Sigmoid colon (tissue), 4 donors: ENCODE results near the gene AKR1B15.

Source experiments
- EP300 ChIP-seq, 4 donors: sonication (generic); formaldehyde crosslinking; IDR thresholded peaks; one replicate each; pipeline ENCODE4 v1.6.1; 2017; ENCODE audit warnings: antibody characterized with exemption in 4 of 4
- POLR2A ChIP-seq, 2 donors: fragments of 450-650 bp; IDR thresholded peaks; one replicate each; pipeline ENCODE4 v1.6.1; 2016; ENCODE audit warnings: antibody characterized with exemption in 2 of 2, mild to moderate bottlenecking in 2 of 2, moderate library complexity in 2 of 2
- TF ChIP-seq, protein P1 (sequence below), 4 experiments: fragments of 450-650 bp in 3 of 4; fragments of 200-600 bp in 1 of 4; IDR thresholded peaks; one replicate each; pipeline ENCODE4 v1.5.1; 2016 to 2019; ENCODE audit warnings: antibody characterized with exemption in 4 of 4, mild to moderate bottlenecking in 3 of 4, moderate library complexity in 2 of 4

DNA sequence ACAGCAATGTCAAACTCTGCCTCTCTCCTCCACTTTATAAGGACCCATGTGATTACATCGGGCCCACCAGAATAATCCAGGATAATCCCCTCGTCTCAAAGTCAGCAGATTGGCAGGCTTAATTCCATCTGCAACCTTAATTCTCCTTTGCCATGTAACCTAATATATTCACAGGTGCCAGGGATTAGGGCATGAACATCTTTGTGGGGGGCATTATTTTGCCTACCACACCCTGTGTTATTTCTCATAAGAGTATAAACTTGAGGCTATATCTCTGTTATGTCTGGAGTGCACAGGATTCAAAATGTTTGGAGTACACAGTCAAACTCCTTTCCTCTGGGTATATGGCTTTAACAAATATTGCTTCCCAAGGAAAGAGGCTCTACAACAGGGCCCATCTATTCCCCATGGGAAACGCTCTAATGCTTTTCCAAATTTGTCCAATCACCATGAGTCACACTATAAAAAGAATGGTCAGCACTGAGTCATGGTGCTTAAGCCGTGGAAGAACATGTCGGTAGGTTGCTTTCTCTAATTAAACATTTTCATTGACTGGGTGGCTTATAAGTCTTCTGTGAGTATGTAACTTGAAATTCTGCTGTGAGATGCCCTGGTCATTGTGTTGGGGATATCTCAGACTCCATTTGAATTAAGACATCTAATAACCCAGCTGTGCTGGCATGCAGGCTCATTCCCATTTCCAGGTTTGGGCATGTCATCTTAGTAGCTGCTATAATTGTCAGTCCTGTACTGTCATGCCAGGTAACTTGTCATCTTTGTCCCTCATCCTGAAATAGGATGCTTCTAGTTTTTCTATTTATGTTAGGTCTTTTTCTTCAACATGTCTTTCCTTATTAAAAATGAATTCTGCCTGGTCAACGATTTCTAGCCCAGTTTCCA is 33.1 kb upstream of the AKR1B15 start:
- TF ChIP-seq, protein P1, sequence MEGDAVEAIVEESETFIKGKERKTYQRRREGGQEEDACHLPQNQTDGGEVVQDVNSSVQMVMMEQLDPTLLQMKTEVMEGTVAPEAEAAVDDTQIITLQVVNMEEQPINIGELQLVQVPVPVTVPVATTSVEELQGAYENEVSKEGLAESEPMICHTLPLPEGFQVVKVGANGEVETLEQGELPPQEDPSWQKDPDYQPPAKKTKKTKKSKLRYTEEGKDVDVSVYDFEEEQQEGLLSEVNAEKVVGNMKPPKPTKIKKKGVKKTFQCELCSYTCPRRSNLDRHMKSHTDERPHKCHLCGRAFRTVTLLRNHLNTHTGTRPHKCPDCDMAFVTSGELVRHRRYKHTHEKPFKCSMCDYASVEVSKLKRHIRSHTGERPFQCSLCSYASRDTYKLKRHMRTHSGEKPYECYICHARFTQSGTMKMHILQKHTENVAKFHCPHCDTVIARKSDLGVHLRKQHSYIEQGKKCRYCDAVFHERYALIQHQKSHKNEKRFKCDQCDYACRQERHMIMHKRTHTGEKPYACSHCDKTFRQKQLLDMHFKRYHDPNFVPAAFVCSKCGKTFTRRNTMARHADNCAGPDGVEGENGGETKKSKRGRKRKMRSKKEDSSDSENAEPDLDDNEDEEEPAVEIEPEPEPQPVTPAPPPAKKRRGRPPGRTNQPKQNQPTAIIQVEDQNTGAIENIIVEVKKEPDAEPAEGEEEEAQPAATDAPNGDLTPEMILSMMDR (IDR thresholded peaks at IDR 0.05), result no peak
- TF ChIP-seq EP300 (IDR thresholded peaks at IDR 0.05) (no peak), POLR2A (IDR thresholded peaks at IDR 0.05) (no peak)
